ENCODE data around the gene SMIM12.

- no peak for TF ChIP-seq ZBTB33 (IDR thresholded peaks at IDR 0.05)
- no peak for TF ChIP-seq CTCF (IDR thresholded peaks at IDR 0.05; ENCODE audit: low read depth, low read length, missing input control)
- no peak for TF ChIP-seq TAF1 (conservative IDR thresholded peaks at IDR 0.05)
- TF ChIP-seq HNF4G (IDR thresholded peaks at IDR 0.05) = no peak
- peak; percentile 39 for TF ChIP-seq FOXA1 (IDR thresholded peaks at IDR 0.05)
- peak in 1 of 2 donors; percentile 10 for TF ChIP-seq EGR1 (IDR thresholded peaks at IDR 0.05; ENCODE audit: low read depth in 2 of 2)
- TF ChIP-seq RAD21 (IDR thresholded peaks at IDR 0.05) = peak; percentile 24 to 46
- TF ChIP-seq JUND (IDR thresholded peaks at IDR 0.05) = peak in 1 of 2 donors; percentile 37
- no peak for TF ChIP-seq ATF3 (IDR thresholded peaks at IDR 0.05)
- no peak for TF ChIP-seq REST (IDR thresholded peaks at IDR 0.05)
Measured at GRCh38 chr1:34825455-34826091, 34.0 kb downstream of the SMIM12 start.
